K562 (cell line): ENCODE measurements around the gene APOBEC3G. TPM values are rescaled to one million over a fixed set of nuclear protein-coding genes. Genes with fewer than 3 reads are reported as not detected.

Experiments
- BRD4 ChIP-seq: fragments of 200-600 bp; sonication (generic); IDR thresholded peaks from 2 replicates; pipeline ENCODE4 v1.6.1; 2017; ENCODE audit warnings: inconsistent platforms
- C11orf30 ChIP-seq: fragments of 450-650 bp; IDR thresholded peaks from 2 replicates; pipeline ENCODE4 v1.6.1; 2016; ENCODE audit warnings: low read depth, mild to moderate bottlenecking
- CBX1 ChIP-seq: sonication (generic); IDR thresholded peaks from 2 replicates; pipeline ENCODE4 v1.6.1; 2016; ENCODE audit warnings: antibody characterized with exemption, low read depth, mild to moderate bottlenecking
- CHD4 ChIP-seq: fragments of 200-600 bp; sonication (generic); IDR thresholded peaks from 3 replicates; pipeline ENCODE4 v1.6.1; 2012; ENCODE audit warnings: low read depth, mild to moderate bottlenecking, mixed read lengths, low read length, inconsistent platforms; ENCODE audit not compliant: insufficient read depth, insufficient replicate concordance, poor library complexity, severe bottlenecking
- CREB1 ChIP-seq, 2 experiments: sonication (generic) in 1 of 2; formaldehyde crosslinking in 1 of 2; IDR thresholded peaks; 2 replicates each; pipeline versions ENCODE4 v1.6.1 to v1.8.0; 2012 to 2022; ENCODE audit warnings: inconsistent platforms in 1 of 2, mild to moderate bottlenecking in 1 of 2, missing genetic modification reagents in 1 of 2, moderate library complexity in 1 of 2
- CSDE1 ChIP-seq, 2 experiments: fragments of 450-650 bp; IDR thresholded peaks; 2 replicates each; pipeline ENCODE4 v1.6.1; 2016; ENCODE audit warnings: mild to moderate bottlenecking in 1 of 2
- CXXC5 ChIP-seq: fragments of 250-450 bp; sonication (Bioruptor Pico); IDR thresholded peaks from 2 replicates; pipeline ENCODE4 v1.8.0; 2022; ENCODE audit warnings: inconsistent platforms, mild to moderate bottlenecking, moderate library complexity
- DACH1 ChIP-seq: fragments of 450-650 bp; IDR thresholded peaks from 2 replicates; pipeline ENCODE4 v1.6.1; 2018; ENCODE audit not compliant: partially characterized antibody
- ESRRA ChIP-seq: fragments of 450-650 bp; IDR thresholded peaks from 2 replicates; pipeline ENCODE4 v1.6.1; 2014; ENCODE audit warnings: low read depth, mild to moderate bottlenecking, moderate library complexity, borderline replicate concordance
- ESRRB ChIP-seq: fragments of 250-450 bp; sonication (Bioruptor Pico); IDR thresholded peaks from 2 replicates; pipeline ENCODE4 v1.5.0; 2020; ENCODE audit warnings: mild to moderate bottlenecking, moderate library complexity, borderline replicate concordance
- GABPB2 ChIP-seq: fragments of 250-450 bp; sonication (Bioruptor Pico); conservative IDR thresholded peaks from 2 replicates; pipeline ENCODE4 v1.5.1; 2021; ENCODE audit warnings: mild to moderate bottlenecking
- ILK ChIP-seq: fragments of 450-650 bp; IDR thresholded peaks from 2 replicates; pipeline ENCODE4 v1.6.1; 2016; ENCODE audit warnings: missing genetic modification characterization, low read depth, mild to moderate bottlenecking, missing compliant biosample characterization, moderate library complexity, borderline replicate concordance
- KLF13 ChIP-seq: fragments of 450-650 bp; IDR thresholded peaks from 2 replicates; pipeline ENCODE4 v1.6.1; 2016; ENCODE audit warnings: missing genetic modification characterization, low read depth, mild to moderate bottlenecking, missing compliant biosample characterization, moderate library complexity, borderline replicate concordance
- KLF6 ChIP-seq: fragments of 250-450 bp; sonication (Bioruptor Pico); IDR thresholded peaks from 2 replicates; pipeline ENCODE4 v1.4.0; 2020; ENCODE audit warnings: mild to moderate bottlenecking, moderate library complexity, borderline replicate concordance
- MCM3 ChIP-seq: fragments of 450-650 bp; IDR thresholded peaks from 2 replicates; pipeline ENCODE4 v1.6.1; 2016
- NUFIP1 ChIP-seq: fragments of 450-650 bp; IDR thresholded peaks from 2 replicates; pipeline ENCODE4 v1.6.1; 2018; ENCODE audit not compliant: partially characterized antibody
- POLR3A ChIP-seq: IDR thresholded peaks from 2 replicates; pipeline ENCODE4 v1.6.1; 2011; ENCODE audit warnings: borderline replicate concordance, mild to moderate bottlenecking, moderate library complexity; ENCODE audit not compliant: insufficient read length, insufficient read depth; ENCODE audit errors: extremely low read depth
- SMAD3 ChIP-seq: fragments of 450-650 bp; formaldehyde crosslinking; conservative IDR thresholded peaks from 2 replicates; pipeline ENCODE4 v1.4.0; 2020; ENCODE audit warnings: mild to moderate bottlenecking
- TAF1 ChIP-seq: IDR thresholded peaks from 2 replicates; pipeline ENCODE4 v1.6.1; 2011; ENCODE audit warnings: mild to moderate bottlenecking, low read length, moderate library complexity; ENCODE audit not compliant: insufficient read depth, control insufficient read depth, severe bottlenecking; ENCODE audit errors: extremely low read depth
- TAF9B ChIP-seq: fragments of 450-650 bp; IDR thresholded peaks from 2 replicates; pipeline ENCODE4 v1.6.1; 2018; ENCODE audit warnings: mild to moderate bottlenecking; ENCODE audit not compliant: partially characterized antibody
- ZNF347 ChIP-seq: fragments of 450-650 bp; formaldehyde crosslinking; IDR thresholded peaks from 2 replicates; pipeline ENCODE4 v1.4.0; 2020; ENCODE audit warnings: low read depth, mild to moderate bottlenecking, moderate library complexity
- ZNF766 ChIP-seq: fragments of 200-800 bp; sonication (Bioruptor generic); conservative IDR thresholded peaks from 2 replicates; pipeline ENCODE4 v1.6.1; 2016; ENCODE audit warnings: missing genetic modification characterization, missing compliant biosample characterization
- polyA plus RNA-seq, 8 experiments: library from polyadenylated mRNA; depleted of rRNA in 4 of 8; stranded (reverse) in 5 of 8; unstranded in 3 of 8; fragments of >200 nt; fragmentation: Nextera tagmentation in 2 of 8; fragmentation: Illumina TruSeq in 1 of 8; extraction: Ambion mirVana in 2 of 8; extraction: Trizol in 1 of 8; gene quantifications; 2 replicates each; pipeline versions ENCODE4 v1.2.1 to v1.2.3, GENCODE V29; 2011 to 2014; ENCODE audit warnings: inconsistent platforms in 1 of 8, missing spikeins in 1 of 8
- total RNA-seq, 7 experiments: library from RNA; depleted of rRNA in 6 of 7; stranded (reverse); fragments of >200 nt in 6 of 7; fragmentation: Illumina TruSeq in 2 of 7; extraction: Trizol in 2 of 7; gene quantifications; 2 replicates each; pipeline versions ENCODE4 v1.2.1 to v1.2.3, GENCODE V29; 2011 to 2021; ENCODE audit warnings: low replicate concordance in 1 of 7
- TF ChIP-seq, protein P1 (sequence below): fragments of 250-450 bp; sonication (Bioruptor Pico); IDR thresholded peaks from 2 replicates; pipeline ENCODE4 v1.8.0; 2022; ENCODE audit warnings: inconsistent platforms
- TF ChIP-seq, protein P2 (sequence below): fragments of 450-650 bp; formaldehyde crosslinking; IDR thresholded peaks from 2 replicates; pipeline ENCODE4 v1.4.0; 2020; ENCODE audit warnings: mild to moderate bottlenecking, moderate library complexity

The APOBEC3G gene
- total and polyA plus RNA-seq, 9 of the 15 experiments (the other 6 are each of a cell fraction or from before 2014, with no cell fraction given), result 5.2 to 20.8 (median 11.4) TPM

DNA sequence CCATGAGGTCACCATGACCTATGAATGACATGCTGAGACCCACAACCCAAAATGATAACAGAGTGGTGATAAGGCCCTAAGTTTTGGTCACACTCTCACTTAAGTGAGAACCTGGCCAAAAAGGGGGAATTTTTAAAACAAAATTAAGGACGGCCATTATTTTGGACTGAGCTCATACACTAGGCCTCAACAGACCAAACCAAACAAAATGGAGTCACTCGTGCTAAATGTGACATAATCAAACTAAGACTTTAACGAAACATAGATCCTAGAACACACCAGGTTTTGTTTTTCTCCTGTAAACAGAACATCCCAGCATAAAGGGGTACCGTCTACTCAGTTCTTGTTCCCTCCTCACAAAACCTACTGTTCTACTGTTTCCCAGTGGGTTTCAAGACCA lies 31.4 kb downstream of the APOBEC3G start (continued):
- TF ChIP-seq, protein P1, sequence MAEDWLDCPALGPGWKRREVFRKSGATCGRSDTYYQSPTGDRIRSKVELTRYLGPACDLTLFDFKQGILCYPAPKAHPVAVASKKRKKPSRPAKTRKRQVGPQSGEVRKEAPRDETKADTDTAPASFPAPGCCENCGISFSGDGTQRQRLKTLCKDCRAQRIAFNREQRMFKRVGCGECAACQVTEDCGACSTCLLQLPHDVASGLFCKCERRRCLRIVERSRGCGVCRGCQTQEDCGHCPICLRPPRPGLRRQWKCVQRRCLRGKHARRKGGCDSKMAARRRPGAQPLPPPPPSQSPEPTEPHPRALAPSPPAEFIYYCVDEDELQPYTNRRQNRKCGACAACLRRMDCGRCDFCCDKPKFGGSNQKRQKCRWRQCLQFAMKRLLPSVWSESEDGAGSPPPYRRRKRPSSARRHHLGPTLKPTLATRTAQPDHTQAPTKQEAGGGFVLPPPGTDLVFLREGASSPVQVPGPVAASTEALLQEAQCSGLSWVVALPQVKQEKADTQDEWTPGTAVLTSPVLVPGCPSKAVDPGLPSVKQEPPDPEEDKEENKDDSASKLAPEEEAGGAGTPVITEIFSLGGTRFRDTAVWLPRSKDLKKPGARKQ (CRISPR knock-in tag), result no peak
- no peak for TF ChIP-seq ESRRB
- no peak for TF ChIP-seq NUFIP1
- TF ChIP-seq, protein P2, sequence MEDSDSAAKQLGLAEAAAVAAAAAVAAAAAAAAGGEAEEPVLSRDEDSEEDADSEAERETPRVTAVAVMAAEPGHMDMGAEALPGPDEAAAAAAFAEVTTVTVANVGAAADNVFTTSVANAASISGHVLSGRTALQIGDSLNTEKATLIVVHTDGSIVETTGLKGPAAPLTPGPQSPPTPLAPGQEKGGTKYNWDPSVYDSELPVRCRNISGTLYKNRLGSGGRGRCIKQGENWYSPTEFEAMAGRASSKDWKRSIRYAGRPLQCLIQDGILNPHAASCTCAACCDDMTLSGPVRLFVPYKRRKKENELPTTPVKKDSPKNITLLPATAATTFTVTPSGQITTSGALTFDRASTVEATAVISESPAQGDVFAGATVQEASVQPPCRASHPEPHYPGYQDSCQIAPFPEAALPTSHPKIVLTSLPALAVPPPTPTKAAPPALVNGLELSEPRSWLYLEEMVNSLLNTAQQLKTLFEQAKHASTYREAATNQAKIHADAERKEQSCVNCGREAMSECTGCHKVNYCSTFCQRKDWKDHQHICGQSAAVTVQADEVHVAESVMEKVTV (CRISPR knock-in tag), result no peak
- peak; percentile 95; the same call in 1 of the 2 replicates for TF ChIP-seq KLF6 (CRISPR knock-in tag)
- TF ChIP-seq TAF1, result no peak
- no peak for TF ChIP-seq CBX1
- peak; percentile 95 for TF ChIP-seq SMAD3 (CRISPR knock-in tag)
- TF ChIP-seq DACH1, result no peak
- TF ChIP-seq CHD4, result no peak
- no peak for TF ChIP-seq BRD4
- peak; percentile 67; the same call in 1 of the 2 replicates for TF ChIP-seq ILK (tag)
- TF ChIP-seq TAF9B, result no peak
- no peak for TF ChIP-seq ZNF347
- TF ChIP-seq CXXC5 (CRISPR knock-in tag), result peak; percentile 59; the same call in 1 of the 2 replicates
- TF ChIP-seq C11orf30, result no peak
- TF ChIP-seq CSDE1 (IDR thresholded peaks at IDR 0.05), result no peak
- TF ChIP-seq ESRRA, result no peak
- no peak for TF ChIP-seq GABPB2
- no peak for TF ChIP-seq MCM3
- peak; percentile 70 for TF ChIP-seq ZNF766 (CRISPR knock-in tag)
- TF ChIP-seq KLF13 (tag), result no peak
- no peak for TF ChIP-seq CREB1 (IDR thresholded peaks at IDR 0.05)
- no peak for TF ChIP-seq CREB1 (CRISPR knock-in tag; IDR thresholded peaks at IDR 0.05)
- TF ChIP-seq POLR3A, result no peak
